OCI-LY3 (cell line): ENCODE measurements around the gene KCNQ1.

Experiments used
- H2AFZ ChIP-seq: fragments of 200-600, 300-600 bp; shearing (Covaris generic); 2 replicates; pipeline ENCODE4 v1.6.0; 2014; ENCODE audit warnings: antibody characterized with exemption, low read depth, low read length
- H3K27ac ChIP-seq: fragments of 200-600, 300-600 bp; sonication (generic); 2 replicates; pipeline ENCODE4 v1.5.1; 2014; ENCODE audit warnings: mild to moderate bottlenecking, low read length, moderate library complexity, mixed read lengths
- H3K27me3 ChIP-seq: fragments of 200-600, 300-600 bp; sonication (generic); 2 replicates; pipeline ENCODE4 v1.6.1; 2014; ENCODE audit warnings: low read depth, low read length, mixed read lengths
- H3K36me3 ChIP-seq: fragments of 200-600, 300-600 bp; sonication (generic); replicated peaks from 2 replicates; pipeline ENCODE3; 2014; ENCODE audit warnings: low read depth, low read length, mixed read lengths
- H3K4me1 ChIP-seq: fragments of 300-600, 200-600 bp; sonication (generic); 2 replicates; pipeline ENCODE4 v1.6.1; 2014; ENCODE audit warnings: low read length, mixed read lengths
- H3K4me2 ChIP-seq: fragments of 200-600, 300-600 bp; sonication (generic); 2 replicates; pipeline ENCODE4 v1.6.1; 2014; ENCODE audit warnings: low read length, mixed read lengths
- H3K4me3 ChIP-seq: fragments of 300-600, 200-600 bp; sonication (generic); 2 replicates; pipeline ENCODE4 v1.5.1; 2014; ENCODE audit warnings: antibody characterized with exemption, mild to moderate bottlenecking, low read length, moderate library complexity
- H3K79me2 ChIP-seq: fragments of 300-600, 200-600 bp; shearing (Covaris generic); 2 replicates; pipeline ENCODE4 v1.6.1; 2014; ENCODE audit warnings: mild to moderate bottlenecking, low read length, mixed read lengths
- H3K9ac ChIP-seq: fragments of 300-600, 200-600 bp; shearing (Covaris generic); 2 replicates; pipeline ENCODE4 v1.6.0; 2014; ENCODE audit warnings: mild to moderate bottlenecking, low read length, moderate library complexity
- H3K9me3 ChIP-seq: fragments of 200-600, 300-600 bp; shearing (Covaris generic); 2 replicates; pipeline ENCODE4 v1.6.1; 2014; ENCODE audit warnings: low read length, mixed read lengths; ENCODE audit not compliant: insufficient read depth
- H4K20me1 ChIP-seq: fragments of 200-600, 300-600 bp; sonication (generic); 2 replicates; pipeline ENCODE4 v1.6.1; 2016; ENCODE audit warnings: low read length, mixed read lengths; ENCODE audit not compliant: insufficient read depth
- EZH2phosphoT487 ChIP-seq: fragments of 200-600 bp; shearing (Covaris generic); IDR thresholded peaks from 2 replicates; pipeline ENCODE4 v1.6.1; 2018; ENCODE audit warnings: antibody characterized with exemption, mixed run types, low read depth
- TF ChIP-seq, protein P1 (sequence below): fragments of 200-600, 300-600 bp; sonication (generic); IDR thresholded peaks from 2 replicates; pipeline ENCODE4 v1.5.1; 2014; ENCODE audit warnings: antibody characterized with exemption, low read length, low read depth

Gene KCNQ1

GRCh38 chr11:2555891-2556290 is 111.1 kb downstream of the KCNQ1 start:
- Histone ChIP-seq H3K36me3 (no peaks in the 10 kb centered on the region), H3K4me2 (no peak overlapping the region), H3K9ac (no peak overlapping the region), H3K4me1 (no peaks in the 10 kb centered on the region), H3K27me3 (no peaks in the 10 kb centered on the region; the same call in 1 of the 2 replicates), H4K20me1 (no peaks in the 10 kb centered on the region), H3K27ac (no peak overlapping the region), H3K4me3 (no peak overlapping the region), H3K9me3 (no peaks in the 10 kb centered on the region), H2AFZ (no peak overlapping the region), H3K79me2 (no peaks in the 10 kb centered on the region)
- TF ChIP-seq, protein P1, sequence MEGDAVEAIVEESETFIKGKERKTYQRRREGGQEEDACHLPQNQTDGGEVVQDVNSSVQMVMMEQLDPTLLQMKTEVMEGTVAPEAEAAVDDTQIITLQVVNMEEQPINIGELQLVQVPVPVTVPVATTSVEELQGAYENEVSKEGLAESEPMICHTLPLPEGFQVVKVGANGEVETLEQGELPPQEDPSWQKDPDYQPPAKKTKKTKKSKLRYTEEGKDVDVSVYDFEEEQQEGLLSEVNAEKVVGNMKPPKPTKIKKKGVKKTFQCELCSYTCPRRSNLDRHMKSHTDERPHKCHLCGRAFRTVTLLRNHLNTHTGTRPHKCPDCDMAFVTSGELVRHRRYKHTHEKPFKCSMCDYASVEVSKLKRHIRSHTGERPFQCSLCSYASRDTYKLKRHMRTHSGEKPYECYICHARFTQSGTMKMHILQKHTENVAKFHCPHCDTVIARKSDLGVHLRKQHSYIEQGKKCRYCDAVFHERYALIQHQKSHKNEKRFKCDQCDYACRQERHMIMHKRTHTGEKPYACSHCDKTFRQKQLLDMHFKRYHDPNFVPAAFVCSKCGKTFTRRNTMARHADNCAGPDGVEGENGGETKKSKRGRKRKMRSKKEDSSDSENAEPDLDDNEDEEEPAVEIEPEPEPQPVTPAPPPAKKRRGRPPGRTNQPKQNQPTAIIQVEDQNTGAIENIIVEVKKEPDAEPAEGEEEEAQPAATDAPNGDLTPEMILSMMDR: no peak
- no peak for TF ChIP-seq EZH2phosphoT487

- Histone ChIP-seq H3K79me2 (no peaks in the 10 kb centered on the region), H2AFZ (no peak overlapping the region), H3K4me1 (no peaks in the 10 kb centered on the region), H3K27me3 (no peaks in the 10 kb centered on the region), H3K4me2 (no peak overlapping the region), H3K4me3 (no peak overlapping the region), H3K9ac (no peak overlapping the region), H4K20me1 (no peaks in the 10 kb centered on the region), H3K27ac (no peak overlapping the region), H3K9me3 (no peaks in the 10 kb centered on the region), H3K36me3 (no peaks in the 10 kb centered on the region)
- TF ChIP-seq, protein P1: no peak
- TF ChIP-seq EZH2phosphoT487: no peak
These were observed 112.6 kb downstream of the KCNQ1 start for GRCh38 chr11:2557381-2557780.

DNA sequence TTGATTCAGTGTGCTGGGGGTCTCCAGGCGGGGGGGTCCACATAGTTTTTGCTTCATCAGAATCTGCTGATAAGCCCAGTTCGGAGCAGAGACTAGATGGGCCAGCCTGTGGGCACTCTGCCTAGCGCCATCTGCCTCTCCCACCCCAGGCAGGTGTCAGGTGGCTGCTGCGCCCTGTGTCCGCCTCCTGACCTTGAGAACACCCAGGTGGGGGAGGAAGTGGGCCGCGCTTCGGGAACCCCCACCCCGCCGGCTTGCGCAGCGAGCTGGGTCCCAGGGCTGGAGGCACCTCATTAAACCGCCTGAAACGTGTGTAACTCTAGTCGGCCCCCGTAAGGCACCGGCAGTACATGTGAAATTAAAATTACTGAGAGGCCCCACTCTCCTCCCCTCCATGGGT is 113.6 kb downstream of the KCNQ1 start:
- H4K20me1 ChIP-seq: no peaks in the 10 kb centered on the region
- H2AFZ ChIP-seq: no peak overlapping the region
- H3K27me3 ChIP-seq: no peaks in the 10 kb centered on the region
- no peaks in the 10 kb centered on the region for H3K36me3 ChIP-seq
- no peaks in the 10 kb centered on the region for H3K9me3 ChIP-seq
- no peak overlapping the region for H3K9ac ChIP-seq
- H3K4me3 ChIP-seq: no peak overlapping the region
- TF ChIP-seq, protein P1: no peak
- no peak for TF ChIP-seq EZH2phosphoT487
- no peaks in the 10 kb centered on the region for H3K4me1 ChIP-seq
- H3K27ac ChIP-seq: no peak overlapping the region
- H3K79me2 ChIP-seq: no peaks in the 10 kb centered on the region
- no peak overlapping the region for H3K4me2 ChIP-seq

- no peaks in the 10 kb centered on the region for H4K20me1 ChIP-seq
- H3K27ac ChIP-seq: no peak overlapping the region
- no peaks in the 10 kb centered on the region for H3K79me2 ChIP-seq
- no peaks in the 10 kb centered on the region for H3K36me3 ChIP-seq
- no peaks in the 10 kb centered on the region for H3K4me1 ChIP-seq
- no peak overlapping the region for H3K9ac ChIP-seq
- H3K9me3 ChIP-seq: no peaks in the 10 kb centered on the region
- no peak overlapping the region for H3K4me2 ChIP-seq
- H2AFZ ChIP-seq: no peak overlapping the region
- TF ChIP-seq EZH2phosphoT487: no peak
- TF ChIP-seq, protein P1: no peak
- H3K4me3 ChIP-seq: no peak overlapping the region
- no peaks in the 10 kb centered on the region for H3K27me3 ChIP-seq
These were observed 114.2 kb downstream of the KCNQ1 start for GRCh38 chr11:2558861-2559526.
